GM12878 (cell line): Measurements from ENCODE around the gene FRMD5. TPM values are rescaled to one million over a fixed set of nuclear protein-coding genes. Genes with fewer than 3 reads are reported as not detected.

ENCODE experiments used
- ATAC-seq: fragments of 200-7000 bp; cut with Tn5 transposase; 3 replicates; pipeline ENCODE4 v1.9.1; 2020; ENCODE audit warnings: mild to moderate bottlenecking, moderate library complexity
- BruUV-seq: library from RNA; stranded (reverse); fragments of 400-500 nt; replicated peaks from 2 replicates; lab custom pipeline; 2021; lab: Mats Ljungman, UMichigan
- CTCF ChIA-PET: fragments of 300-600 bp; sonication (Branson Sonifier 250); formaldehyde crosslinking; extraction: SDS; loops from one replicate; lab custom pipeline; 2021; ENCODE audit warnings: inconsistent platforms; lab: Yijun Ruan, JAX
- POLR2A ChIA-PET: fragments of 350-600 bp; formaldehyde crosslinking; extraction: SDS; loops from one replicate; lab custom pipeline; 2021; ENCODE audit warnings: inconsistent platforms; lab: Charles Lee
- RAD21 ChIA-PET: fragments of 300-600 bp; sonication (Branson Sonifier 250); formaldehyde crosslinking; loops from one replicate; lab custom pipeline; 2023; ENCODE audit warnings: antibody characterized with exemption; ENCODE audit not compliant: unreplicated experiment; lab: Charles Lee
- SMC1A ChIA-PET: fragments of 300-600 bp; sonication (Branson Sonifier 250); formaldehyde crosslinking; loops from one replicate; lab custom pipeline; 2023; ENCODE audit not compliant: unreplicated experiment, uncharacterized antibody; lab: Charles Lee
- DNase-seq: peaks from one replicate; pipeline ENCODE4 v3.0.0-alpha.2; 2011; ENCODE audit warnings: low read depth, low spot score
- FAIRE-seq: peaks from 3 replicates; lab custom pipeline; 2011; peaks lifted over from hg19 to GRCh38; lab: Jason Lieb, UNC
- H2AFZ ChIP-seq: 2 replicates; pipeline ENCODE4 v1.6.0; 2011; ENCODE audit warnings: low read depth, low read length, control low read depth; ENCODE audit not compliant: control insufficient read depth
- H3K27ac ChIP-seq: 2 replicates; pipeline ENCODE4 v1.5.1; 2011; ENCODE audit warnings: control low read depth; ENCODE audit not compliant: control insufficient read depth, insufficient read depth
- H3K27me3 ChIP-seq, 2 experiments: replicated peaks in 1 of 2; 2 replicates each; pipeline versions ENCODE4 v1.6.0 to v1.6.1; 2011; ENCODE audit warnings: low read length in 1 of 2; ENCODE audit not compliant: control insufficient read depth in 2 of 2, insufficient read depth in 2 of 2
- H3K36me3 ChIP-seq, 2 experiments: 2 replicates each; pipeline ENCODE4 v1.5.1; 2011; ENCODE audit warnings: low read length in 1 of 2; ENCODE audit not compliant: control insufficient read depth in 2 of 2, insufficient read depth in 2 of 2
- H3K4me1 ChIP-seq: 2 replicates; pipeline ENCODE4 v1.6.1; 2011; ENCODE audit warnings: mild to moderate bottlenecking, low read length, moderate library complexity, mixed read lengths; ENCODE audit not compliant: control insufficient read depth, insufficient read depth
- H3K4me2 ChIP-seq: 2 replicates; pipeline ENCODE4 v1.6.0; 2011; ENCODE audit warnings: control low read depth; ENCODE audit not compliant: control insufficient read depth, insufficient read depth
- H3K4me3 ChIP-seq: fragments of 200-600 bp; sonication (generic); 2 replicates; pipeline ENCODE4 v1.5.1; 2016
- H3K79me2 ChIP-seq: 2 replicates; pipeline ENCODE4 v1.6.0; 2011; ENCODE audit warnings: low read length; ENCODE audit not compliant: control insufficient read depth, insufficient read depth
- H3K9ac ChIP-seq: 2 replicates; pipeline ENCODE4 v1.8.0; 2011; ENCODE audit warnings: low read length, control low read depth, mixed read lengths; ENCODE audit not compliant: control insufficient read depth, insufficient read depth
- H3K9me3 ChIP-seq: replicated peaks from 3 replicates; pipeline ENCODE4 v1.5.1; 2011; ENCODE audit warnings: mild to moderate bottlenecking, low read length; ENCODE audit not compliant: control insufficient read depth, insufficient read depth
- H4K20me1 ChIP-seq: 2 replicates; pipeline ENCODE4 v1.6.0; 2011; ENCODE audit not compliant: control insufficient read depth, insufficient read depth
- BRCA1 ChIP-seq: IDR thresholded peaks from 2 replicates; pipeline ENCODE4 v1.6.1; 2011; ENCODE audit warnings: low read depth, low read length, improper control_type of control experiment
- FOS ChIP-seq: IDR thresholded peaks from 3 replicates; pipeline ENCODE4 v1.6.1; 2011; ENCODE audit warnings: borderline replicate concordance; ENCODE audit not compliant: insufficient read length; ENCODE audit errors: extremely low read depth
- HDGF ChIP-seq: fragments of 450-650 bp; IDR thresholded peaks from 2 replicates; pipeline ENCODE4 v1.6.1; 2016; ENCODE audit warnings: antibody characterized with exemption
- HSF1 ChIP-seq: fragments of 150-350 bp; IDR thresholded peaks from 2 replicates; pipeline ENCODE4 v1.6.1; 2014; ENCODE audit warnings: mild to moderate bottlenecking, low read depth, low read length
- MAX ChIP-seq: IDR thresholded peaks from 2 replicates; pipeline ENCODE4 v1.6.1; 2012; ENCODE audit warnings: low read depth, low read length, improper control_type of control experiment
- NFXL1 ChIP-seq: fragments of 450-650 bp; IDR thresholded peaks from 2 replicates; pipeline ENCODE4 v1.6.1; 2017; ENCODE audit warnings: antibody characterized with exemption, mild to moderate bottlenecking, borderline replicate concordance
- PBX3 ChIP-seq: IDR thresholded peaks from 2 replicates; pipeline ENCODE4 v1.6.1; 2011; ENCODE audit warnings: mild to moderate bottlenecking, low read depth, low read length, moderate library complexity; ENCODE audit not compliant: insufficient replicate concordance
- SIX5 ChIP-seq: IDR thresholded peaks from 2 replicates; pipeline ENCODE4 v1.6.1; 2011; ENCODE audit warnings: mild to moderate bottlenecking, low read depth, low read length, moderate library complexity; ENCODE audit not compliant: severe bottlenecking
- TCF3 ChIP-seq: IDR thresholded peaks from 2 replicates; pipeline ENCODE4 v1.6.1; 2012; ENCODE audit warnings: low read depth, mild to moderate bottlenecking, low read length, borderline replicate concordance; ENCODE audit not compliant: insufficient read depth
- USF2 ChIP-seq: IDR thresholded peaks from 2 replicates; pipeline ENCODE4 v1.6.1; 2011; ENCODE audit warnings: low read depth, low read length, improper control_type of control experiment, borderline replicate concordance
- WGBS: methylation state at CpG from one replicate; pipeline ENCODE4 v1.1.6; 2016; ENCODE audit warnings: low lambda C conversion rate; ENCODE audit not compliant: insufficient replicate concordance, insufficient coverage; ENCODE audit errors: missing lambda C conversion rate; 5-methylcytosine and 5-hydroxymethylcytosine counted together
- in situ Hi-C: fragments of 300-500 bp; cut with MboI; formaldehyde crosslinking; loops from 9 replicates; pipeline ENCODE4 v1.14.3; 2018; ENCODE audit warnings: mixed read lengths
- intact Hi-C: fragments of 100-400 bp; cut with micrococcal nuclease; formaldehyde crosslinking; loops from one replicate; pipeline ENCODE4 v1.14.2; 2022; ENCODE audit not compliant: unreplicated experiment
- polyA plus RNA-seq, 11 experiments: library from polyadenylated mRNA; depleted of rRNA in 4 of 11; unstranded in 6 of 11; stranded (reverse) in 5 of 11; fragments of >200 nt; fragmentation: Nextera tagmentation in 4 of 11; fragmentation: Illumina TruSeq in 1 of 11; extraction: Ambion mirVana in 4 of 11; extraction: Trizol in 1 of 11; gene quantifications; 1 replicate in 1 of 11; 2 replicates in 10 of 11; pipeline versions ENCODE4 v1.2.1 to v1.2.3, GENCODE V29; 2011 to 2016; ENCODE audit warnings: inconsistent platforms in 2 of 11, missing spikeins in 2 of 11, low read depth in 1 of 11
- total RNA-seq, 4 experiments: library from RNA; depleted of rRNA in 3 of 4; stranded (reverse); fragments of >200 nt in 3 of 4; fragmentation: Illumina TruSeq in 1 of 4; extraction: Trizol in 1 of 4; gene quantifications; 2 replicates each; pipeline versions ENCODE4 v1.2.1 to v1.2.3, GENCODE V29; 2013 to 2021

The FRMD5 gene
- total and polyA plus RNA-seq, 10 of the 15 experiments (the other 5 are each of a cell fraction or from before 2014, with no cell fraction given), result 0.26 to 6.4 (median 0.68) TPM; not detected in 1

- FAIRE-seq (no peak), DNase-seq (no peak), ATAC-seq (no peak)
- intact Hi-C loops (no loop called here), in situ Hi-C loops (no loop called here)
- no peaks in the 10 kb centered on the region for H3K36me3 ChIP-seq
- no peaks in the 10 kb centered on the region for H3K79me2 ChIP-seq
- H3K9ac ChIP-seq, result no peak overlapping the region
- BruUV-seq, result no TSS peak
- no peaks in the 10 kb centered on the region for H3K27me3 ChIP-seq
- ChIA-PET POLR2A (no interaction called here), RAD21 (no interaction called here), CTCF (interaction anchor here (0.7 kb wide), 1 partner anchor 130 kb away, joined by 3 read pairs; no protein-coding TSS in a partner anchor), SMC1A (no interaction called here)
- H4K20me1 ChIP-seq, result no peaks in the 10 kb centered on the region
- no peak overlapping the region for H3K4me3 ChIP-seq
- H3K4me1 ChIP-seq, result no peaks in the 10 kb centered on the region
- no peaks in the 10 kb centered on the region; the same call in 2 of the 3 replicates for H3K9me3 ChIP-seq
- H2AFZ ChIP-seq, result no peak overlapping the region
- 45% methylated on average over 2 of the region's 2 CpGs for WGBS
- H3K27ac ChIP-seq, result no peak overlapping the region
- TF ChIP-seq HSF1 (no peak), MAX (no peak), NFXL1 (no peak), FOS (no peak), TCF3 (no peak), SIX5 (no peak), BRCA1 (no peak), PBX3 (no peak), HDGF (no peak), USF2 (no peak)
- no peak overlapping the region for H3K4me2 ChIP-seq
Observed at GRCh38 chr15:44034334-44034733, 160.7 kb downstream of the FRMD5 start.
